ENCODE data around the gene ROPN1. TPM values are rescaled to one million over a fixed set of nuclear protein-coding genes. Genes with fewer than 3 reads are reported as not detected.
"Not testable (repeated sequence)": the region's sequence is repeated elsewhere in the genome, so short reads cannot be mapped to it uniquely, and the experiment has no call there.

The ROPN1 gene
- not detected for total RNA-seq

- H3K27ac ChIP-seq, H3K36me3 ChIP-seq, H3K4me1 ChIP-seq, DNase-seq, H3K27me3 ChIP-seq, H3K4me3 ChIP-seq, H3K9me3 ChIP-seq: not testable (repeated sequence)
- peak; percentile 81 to 85 for ATAC-seq (ENCODE audit: low FRiP score in 2 of 2)
- WGBS, 2 donors = 0% methylated on average over 3 of the region's 49 CpGs; no CpG with 5 or more reads in 1 of the 2 donors
Measured at GRCh38 chr3:123991730-123992588, at the start of gene ROPN1. Gene ROPN1, minus strand, starts transcription at chr3:123992124. Its CDS starts 11,643 bp downstream, at chr3:123980481.

- no peak overlapping the region for H3K27ac ChIP-seq
Measured at GRCh38 chr3:124041553-124041952, 49.6 kb upstream of the ROPN1 start.

GRCh38 chr3:124037326-124037725 lies 45.4 kb upstream of the ROPN1 start:
- TF ChIP-seq POLR2AphosphoS5 (IDR thresholded peaks at IDR 0.05) (no peak), EP300 (IDR thresholded peaks at IDR 0.05) (no peak), CTCF (IDR thresholded peaks at IDR 0.05) (no peak), POLR2A (IDR thresholded peaks at IDR 0.05) (no peak)
- Histone ChIP-seq H3K9me3 (no peaks in the 10 kb centered on the region), H3K4me3 (no peak overlapping the region), H3K27me3 (peaks cover 0 to 20% (median 8%) of the 10 kb centered on the region in 4 donors), H3K4me1 (peaks cover 8 to 19% (median 12%) of the 10 kb centered on the region in 4 donors), H3K36me3 (no peaks in the 10 kb centered on the region), H3K27ac (no peak overlapping the region)
- ATAC-seq (ENCODE audit: low FRiP score in 2 of 2) (no peak), DNase-seq (no peak)

More at GRCh38 chr3:124041553-124041952, 49.6 kb upstream of the ROPN1 start:
- DNase-seq = no peak
- H3K4me3 ChIP-seq = no peak overlapping the region
- ATAC-seq (ENCODE audit: low FRiP score in 2 of 2) = no peak
- no peaks in the 10 kb centered on the region for H3K9me3 ChIP-seq
- no peaks in the 10 kb centered on the region for H3K27me3 ChIP-seq
- no peaks in the 10 kb centered on the region for H3K4me1 ChIP-seq
- 94 to 95% methylated on average over 5 of the region's 5 CpGs for WGBS, 2 donors
- TF ChIP-seq POLR2A (IDR thresholded peaks at IDR 0.05) (no peak), CTCF (IDR thresholded peaks at IDR 0.05) (no peak), EP300 (IDR thresholded peaks at IDR 0.05) (no peak), POLR2AphosphoS5 (IDR thresholded peaks at IDR 0.05) (no peak)
- no peaks in the 10 kb centered on the region for H3K36me3 ChIP-seq

GRCh38 chr3:124036214-124036613 lies 44.3 kb upstream of the ROPN1 start:
- 89 to 95% methylated on average over 3 of the region's 3 CpGs for WGBS, 2 donors
- H3K4me3 ChIP-seq; H3K36me3 ChIP-seq; DNase-seq; ATAC-seq (ENCODE audit: low FRiP score in 2 of 2); H3K27ac ChIP-seq; H3K9me3 ChIP-seq: not testable (repeated sequence)
- peaks cover 0 to 21% (median 10%) of the 10 kb centered on the region in 4 donors for H3K27me3 ChIP-seq
- H3K4me1 ChIP-seq = peaks cover 10 to 22% (median 12%) of the 10 kb centered on the region in 4 donors

GRCh38 chr3:124035463-124036121 lies 43.7 kb upstream of the ROPN1 start:
- Histone ChIP-seq H3K9me3 (no peaks in the 10 kb centered on the region), H3K4me3 (peak overlapping the region in 1 of 4 donors; percentile 80), H3K27ac (no peak overlapping the region), H3K27me3 (peaks cover 0 to 21% (median 10%) of the 10 kb centered on the region in 4 donors), H3K36me3 (no peaks in the 10 kb centered on the region), H3K4me1 (peaks cover 10 to 22% (median 12%) of the 10 kb centered on the region in 4 donors)
- TF ChIP-seq EP300 (IDR thresholded peaks at IDR 0.05) (no peak), CTCF (IDR thresholded peaks at IDR 0.05) (no peak), POLR2A (IDR thresholded peaks at IDR 0.05) (no peak), POLR2AphosphoS5 (IDR thresholded peaks at IDR 0.05) (no peak)
- no peak for DNase-seq
- 80 to 81% methylated on average over 1 of the region's 1 CpG for WGBS, 2 donors
- ATAC-seq (ENCODE audit: low FRiP score in 2 of 2) = no peak

All from upper lobe of left lung (tissue), 6 donors.